Fibroblast of mammary gland (primary cell): ENCODE measurements around the gene OR1L4.

Experiments
- DNase-seq: peaks from one replicate; pipeline ENCODE4 v3.0.0-alpha.2; 2010; ENCODE audit warnings: low read depth
- H3K4me3 ChIP-seq: 2 replicates; pipeline ENCODE4 v1.5.1; 2011; ENCODE audit warnings: low read depth, mild to moderate bottlenecking, low read length, moderate library complexity; ENCODE audit not compliant: control insufficient read depth
- TF ChIP-seq, protein P1 (sequence below): conservative IDR thresholded peaks from 2 replicates; pipeline ENCODE4 v1.5.1; 2011; ENCODE audit warnings: low read depth, low read length, inconsistent platforms; ENCODE audit not compliant: control insufficient read depth, insufficient read depth

The OR1L4 gene, protein sequence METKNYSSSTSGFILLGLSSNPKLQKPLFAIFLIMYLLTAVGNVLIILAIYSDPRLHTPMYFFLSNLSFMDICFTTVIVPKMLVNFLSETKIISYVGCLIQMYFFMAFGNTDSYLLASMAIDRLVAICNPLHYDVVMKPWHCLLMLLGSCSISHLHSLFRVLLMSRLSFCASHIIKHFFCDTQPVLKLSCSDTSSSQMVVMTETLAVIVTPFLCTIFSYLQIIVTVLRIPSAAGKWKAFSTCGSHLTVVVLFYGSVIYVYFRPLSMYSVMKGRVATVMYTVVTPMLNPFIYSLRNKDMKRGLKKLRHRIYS

DNA sequence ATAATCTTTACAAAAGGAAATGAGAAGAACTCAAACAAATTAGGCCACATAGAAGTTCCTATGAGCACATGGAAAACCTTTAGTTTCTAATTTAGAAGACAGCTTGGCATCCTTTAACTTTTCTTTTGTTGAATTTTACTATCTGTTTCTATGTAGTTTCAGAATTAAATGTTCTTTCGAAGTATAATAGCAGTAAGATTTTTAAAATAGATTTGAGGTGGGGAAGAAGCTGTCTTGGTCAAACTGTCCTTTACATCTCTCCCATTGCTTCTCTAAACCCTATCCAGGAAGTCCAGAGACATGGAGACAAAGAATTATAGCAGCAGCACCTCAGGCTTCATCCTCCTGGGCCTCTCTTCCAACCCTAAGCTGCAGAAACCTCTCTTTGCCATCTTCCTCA is at the start of gene OR1L4:
Gene OR1L4, plus strand, starts transcription at position 301 of the 400 bp plus-strand sequence. Its CDS starts 0 bp downstream, at position 301.
- no peak within 1 kb of the TSS for H3K4me3 ChIP-seq
- TF ChIP-seq, protein P1, sequence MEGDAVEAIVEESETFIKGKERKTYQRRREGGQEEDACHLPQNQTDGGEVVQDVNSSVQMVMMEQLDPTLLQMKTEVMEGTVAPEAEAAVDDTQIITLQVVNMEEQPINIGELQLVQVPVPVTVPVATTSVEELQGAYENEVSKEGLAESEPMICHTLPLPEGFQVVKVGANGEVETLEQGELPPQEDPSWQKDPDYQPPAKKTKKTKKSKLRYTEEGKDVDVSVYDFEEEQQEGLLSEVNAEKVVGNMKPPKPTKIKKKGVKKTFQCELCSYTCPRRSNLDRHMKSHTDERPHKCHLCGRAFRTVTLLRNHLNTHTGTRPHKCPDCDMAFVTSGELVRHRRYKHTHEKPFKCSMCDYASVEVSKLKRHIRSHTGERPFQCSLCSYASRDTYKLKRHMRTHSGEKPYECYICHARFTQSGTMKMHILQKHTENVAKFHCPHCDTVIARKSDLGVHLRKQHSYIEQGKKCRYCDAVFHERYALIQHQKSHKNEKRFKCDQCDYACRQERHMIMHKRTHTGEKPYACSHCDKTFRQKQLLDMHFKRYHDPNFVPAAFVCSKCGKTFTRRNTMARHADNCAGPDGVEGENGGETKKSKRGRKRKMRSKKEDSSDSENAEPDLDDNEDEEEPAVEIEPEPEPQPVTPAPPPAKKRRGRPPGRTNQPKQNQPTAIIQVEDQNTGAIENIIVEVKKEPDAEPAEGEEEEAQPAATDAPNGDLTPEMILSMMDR: no peak
- no peak for DNase-seq

DNA sequence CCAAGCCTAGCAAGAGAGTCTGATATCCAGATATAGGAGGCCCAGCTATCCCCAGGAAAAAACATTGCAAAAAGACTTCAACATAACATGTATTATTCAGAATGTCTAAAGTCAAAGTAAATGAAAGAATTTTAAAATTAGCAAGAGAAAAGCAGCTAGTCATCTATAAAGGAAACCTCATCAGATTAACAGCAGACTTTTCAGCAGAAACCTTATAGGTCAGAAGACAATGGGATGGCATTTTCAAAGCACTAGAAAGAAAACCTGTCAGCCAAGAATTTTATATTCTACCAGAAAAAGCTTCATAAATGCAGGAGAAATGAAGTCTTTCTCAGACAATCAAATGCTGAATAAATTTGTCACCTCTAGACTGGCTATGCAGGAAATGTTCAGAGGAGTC is 38.9 kb upstream of the OR1L4 start:
- TF ChIP-seq, protein P1: no peak

DNA sequence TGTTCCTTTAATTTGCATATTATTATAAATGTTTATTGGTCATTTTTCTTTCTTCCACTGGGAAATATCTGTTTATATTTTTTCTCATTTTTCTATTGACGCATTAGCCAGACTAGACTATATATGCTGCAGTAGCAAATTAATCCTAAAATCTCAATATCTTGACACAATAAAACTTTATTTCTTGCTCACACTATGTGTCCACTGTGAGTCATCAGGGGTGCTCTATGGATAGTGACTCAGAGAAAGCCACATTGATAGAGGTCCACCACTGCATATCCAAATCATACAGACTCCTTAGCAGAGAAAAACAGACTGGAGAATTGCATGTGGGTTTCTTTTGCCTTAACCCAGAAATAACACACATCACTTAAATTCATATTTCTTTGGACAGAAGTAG is 28.1 kb upstream of the OR1L4 start:
- TF ChIP-seq, protein P1: no peak
- DNase-seq: peak; percentile 15
- H3K4me3 ChIP-seq: no peak overlapping the region

More for the DNA sequence above, 38.9 kb upstream of the OR1L4 start:
- no peak overlapping the region for H3K4me3 ChIP-seq
- DNase-seq: no peak

DNA sequence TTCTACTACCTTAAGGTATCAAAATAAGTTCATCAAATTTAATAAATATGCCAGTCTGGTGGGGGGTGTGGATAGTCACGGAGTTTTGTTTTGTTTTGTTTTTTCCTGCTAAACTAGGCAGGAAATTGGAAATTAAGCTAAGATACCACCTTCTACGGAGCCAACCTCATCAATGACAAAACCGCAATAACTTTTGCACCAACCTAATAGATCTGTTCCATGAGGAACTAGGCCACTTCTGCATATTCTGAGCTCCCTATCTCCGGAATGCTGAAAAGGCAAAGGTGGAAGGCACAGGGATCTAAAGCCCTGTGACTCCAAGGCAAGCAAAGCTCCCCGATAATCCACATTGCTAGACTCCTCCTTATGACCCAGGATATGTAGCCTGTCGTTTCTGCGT is 5.8 kb upstream of the OR1L4 start:
- no peak for DNase-seq
- TF ChIP-seq, protein P1: no peak
- H3K4me3 ChIP-seq: no peak overlapping the region

GRCh38 chr9:122719218-122719617 is 4.6 kb upstream of the OR1L4 start:
- TF ChIP-seq, protein P1: no peak
- no peak for DNase-seq
- no peak overlapping the region for H3K4me3 ChIP-seq

- no peak within 1 kb of the TSS for H3K4me3 ChIP-seq
- no peak for DNase-seq
- TF ChIP-seq, protein P1: no peak
These were observed 18.2 kb downstream of the OR1L4 start, which contains the start of gene OR1L6 for GRCh38 chr9:122742003-122742402. Gene OR1L6, plus strand, starts transcription at chr9:122742303. Its CDS starts 7,545 bp downstream, at chr9:122749848.
